OCI-LY7 (cell line): ENCODE measurements around the gene RPS6KL1. TPM values are rescaled to one million over a fixed set of nuclear protein-coding genes. Genes with fewer than 3 reads are reported as not detected.

Experiments
- BruUV-seq: library from RNA; stranded (reverse); fragments of 400-500 nt; replicated peaks from 2 replicates; lab custom pipeline; 2021; lab: Mats Ljungman, UMichigan
- CTCF ChIA-PET: fragments of 300-600 bp; sonication (Branson Sonifier 250); formaldehyde crosslinking; loops from one replicate; lab custom pipeline; 2022; ENCODE audit warnings: antibody characterized with exemption; ENCODE audit not compliant: unreplicated experiment; lab: Charles Lee
- POLR2A ChIA-PET: fragments of 300-600 bp; sonication (Branson Sonifier 250); formaldehyde crosslinking; loops from one replicate; lab custom pipeline; 2022; ENCODE audit warnings: antibody characterized with exemption; lab: Charles Lee
- DNase-seq: peaks from one replicate; pipeline ENCODE4 v3.0.0-alpha.2; 2015; ENCODE audit warnings: low spot score
- H2AFZ ChIP-seq: fragments of 200-600 bp; sonication (generic), shearing (Covaris generic); 2 replicates; pipeline ENCODE4 v1.6.1; 2014; ENCODE audit warnings: mild to moderate bottlenecking, antibody characterized with exemption, low read length, moderate library complexity
- H3K27ac ChIP-seq: fragments of 200-600 bp; sonication (generic); 2 replicates; pipeline ENCODE4 v1.5.1; 2014; ENCODE audit warnings: mixed run types, low read depth, mild to moderate bottlenecking, moderate library complexity, low read length, inconsistent platforms; ENCODE audit not compliant: poor library complexity, severe bottlenecking
- H3K36me3 ChIP-seq: fragments of 200-600 bp; sonication (generic); 2 replicates; pipeline ENCODE4 v1.6.1; 2014; ENCODE audit warnings: mild to moderate bottlenecking, antibody characterized with exemption, low read length, moderate library complexity, mixed read lengths; ENCODE audit not compliant: insufficient read depth
- H3K4me1 ChIP-seq: fragments of 200-600 bp; sonication (generic); 2 replicates; pipeline ENCODE4 v1.5.1; 2014; ENCODE audit warnings: mild to moderate bottlenecking, low read length; ENCODE audit not compliant: insufficient read depth, poor library complexity, severe bottlenecking
- H3K4me2 ChIP-seq: fragments of 200-600 bp; sonication (generic); 2 replicates; pipeline ENCODE4 v1.6.1; 2014; ENCODE audit warnings: mild to moderate bottlenecking, low read length
- H3K4me3 ChIP-seq: fragments of 200-600 bp; sonication (generic); 2 replicates; pipeline ENCODE4 v1.5.1; 2014; ENCODE audit warnings: mild to moderate bottlenecking, low read depth, low read length; ENCODE audit not compliant: poor library complexity, severe bottlenecking
- H3K79me2 ChIP-seq: fragments of 200-600 bp; sonication (generic); 2 replicates; pipeline ENCODE4 v1.6.1; 2016; ENCODE audit warnings: low read depth, mild to moderate bottlenecking, low read length, moderate library complexity, mixed read lengths; ENCODE audit not compliant: insufficient read depth
- H3K9me2 ChIP-seq: fragments of 200-600 bp; sonication (generic); 2 replicates; pipeline ENCODE4 v1.6.1; 2016; ENCODE audit warnings: mild to moderate bottlenecking, low read length, mixed read lengths; ENCODE audit not compliant: insufficient read depth
- H3K9me3 ChIP-seq: fragments of 200-600 bp; sonication (generic); 2 replicates; pipeline ENCODE4 v1.6.1; 2014; ENCODE audit warnings: mild to moderate bottlenecking, mixed run types, low read length, mixed read lengths
- H4K20me1 ChIP-seq: fragments of 200-600 bp; sonication (generic); 2 replicates; pipeline ENCODE4 v1.6.1; 2014; ENCODE audit warnings: mild to moderate bottlenecking, antibody characterized with exemption, low read length, moderate library complexity, mixed read lengths; ENCODE audit not compliant: insufficient read depth
- CTCF ChIP-seq: fragments of 200-600 bp; sonication (generic); conservative IDR thresholded peaks from 2 replicates; pipeline ENCODE4 v1.5.1; 2014; ENCODE audit warnings: mild to moderate bottlenecking, antibody characterized with exemption, low read length, moderate library complexity, mixed read lengths
- EZH2phosphoT487 ChIP-seq: fragments of 200-600 bp; sonication (generic); IDR thresholded peaks from 2 replicates; pipeline ENCODE4 v1.6.1; 2018; ENCODE audit warnings: low read depth, borderline replicate concordance, mild to moderate bottlenecking, mixed run types, antibody characterized with exemption, low read length, moderate library complexity, mixed read lengths
- intact Hi-C: fragments of 100-400 bp; cut with micrococcal nuclease; formaldehyde crosslinking; loops from one replicate; pipeline ENCODE4 v1.10.0; 2022; ENCODE audit not compliant: unreplicated experiment
- total RNA-seq, 2 experiments: library from RNA; depleted of rRNA in 1 of 2; stranded (reverse); fragments of >200 nt in 1 of 2; shearing (Covaris generic) in 1 of 2; gene quantifications; 2 replicates each; pipeline ENCODE4 v1.2.3, GENCODE V29; 2014 to 2022

The RPS6KL1 gene
- total RNA-seq, 2 experiments from 2014 or later: 6.1 to 15.3 TPM

- DNase-seq: no peak
- no peaks in the 10 kb centered on the region for H3K36me3 ChIP-seq
- intact Hi-C loops: no loop called here
- POLR2A ChIA-PET: no interaction called here
- no peaks in the 10 kb centered on the region for H4K20me1 ChIP-seq
- no peaks in the 10 kb centered on the region for H3K9me2 ChIP-seq
- no peak overlapping the region for H3K27ac ChIP-seq
- no peak overlapping the region for H3K4me2 ChIP-seq
- H3K4me1 ChIP-seq: peaks cover 6% of the 10 kb centered on the region
- no peaks in the 10 kb centered on the region for H3K79me2 ChIP-seq
- H3K9me3 ChIP-seq: no peaks in the 10 kb centered on the region
- TF ChIP-seq CTCF (no peak), EZH2phosphoT487 (no peak)
- CTCF ChIA-PET: no interaction called here
- no TSS peak for BruUV-seq
- no peak overlapping the region for H3K4me3 ChIP-seq
- H2AFZ ChIP-seq: no peak overlapping the region
Measured at GRCh38 chr14:74917646-74918081, 5.4 kb downstream of the RPS6KL1 start.

- Histone ChIP-seq H3K27ac (no peak overlapping the region), H3K79me2 (no peaks in the 10 kb centered on the region), H2AFZ (no peak overlapping the region), H3K36me3 (no peaks in the 10 kb centered on the region), H3K4me1 (peaks cover 1% of the 10 kb centered on the region), H3K9me2 (no peaks in the 10 kb centered on the region), H4K20me1 (no peaks in the 10 kb centered on the region), H3K9me3 (no peaks in the 10 kb centered on the region), H3K4me2 (no peak overlapping the region), H3K4me3 (no peak overlapping the region)
- BruUV-seq: no TSS peak
- TF ChIP-seq EZH2phosphoT487 (no peak), CTCF (no peak)
- POLR2A ChIA-PET: interaction anchor here (0.6 to 0.8 kb wide), 2 partner anchors 13 to 575 kb away, joined by 3 to 4 read pairs; no protein-coding TSS in a partner anchor
- no peak for DNase-seq
- intact Hi-C loops: no loop called here
- CTCF ChIA-PET: interaction anchor here (0.5 kb wide), 1 partner anchor 39 kb away, joined by 3 read pairs; no protein-coding TSS in a partner anchor
Measured at GRCh38 chr14:74917178-74917543, 5.9 kb downstream of the RPS6KL1 start.

- no peak for DNase-seq
- H2AFZ ChIP-seq: no peak overlapping the region
- H3K79me2 ChIP-seq: no peaks in the 10 kb centered on the region
- TF ChIP-seq CTCF (no peak), EZH2phosphoT487 (no peak)
- H3K4me2 ChIP-seq: no peak overlapping the region
- ChIA-PET POLR2A (no interaction called here), CTCF (interaction anchor here (0.5 kb wide), 1 partner anchor 702 kb away, joined by 3 read pairs; no protein-coding TSS in a partner anchor)
- no peaks in the 10 kb centered on the region for H3K4me1 ChIP-seq
- no peaks in the 10 kb centered on the region for H3K36me3 ChIP-seq
- H4K20me1 ChIP-seq: no peaks in the 10 kb centered on the region
- no peaks in the 10 kb centered on the region for H3K9me2 ChIP-seq
- intact Hi-C loops: no loop called here
- H3K27ac ChIP-seq: no peak overlapping the region
- BruUV-seq: no TSS peak
- H3K4me3 ChIP-seq: no peak overlapping the region
- H3K9me3 ChIP-seq: no peaks in the 10 kb centered on the region
Measured at GRCh38 chr14:74915826-74916225, 7.2 kb downstream of the RPS6KL1 start.
